Gastroesophageal sphincter (tissue), 3 donors: ENCODE data around the gene KLF15.

Experiments
- EP300 ChIP-seq: sonication (generic); formaldehyde crosslinking; IDR thresholded peaks from one replicate; pipeline ENCODE4 v1.6.1; 2017; ENCODE audit warnings: antibody characterized with exemption, mild to moderate bottlenecking
- POLR2A ChIP-seq, 2 donors: fragments of 450-650 bp; IDR thresholded peaks; one replicate each; pipeline ENCODE4 v1.6.1; 2017; ENCODE audit warnings: antibody characterized with exemption in 2 of 2, mild to moderate bottlenecking in 2 of 2, moderate library complexity in 1 of 2
- POLR2AphosphoS5 ChIP-seq: sonication (generic); formaldehyde crosslinking; IDR thresholded peaks from one replicate; pipeline ENCODE4 v1.6.1; 2017; ENCODE audit warnings: antibody characterized with exemption
- TF ChIP-seq, protein P1 (sequence below), 4 experiments: fragments of 200-600 bp in 2 of 4; fragments of 450-650 bp in 2 of 4; sonication (generic) in 1 of 4; IDR thresholded peaks; one replicate each; pipeline ENCODE4 v1.5.1; 2017 to 2019; ENCODE audit warnings: antibody characterized with exemption in 4 of 4, mild to moderate bottlenecking in 2 of 4, moderate library complexity in 2 of 4

DNA sequence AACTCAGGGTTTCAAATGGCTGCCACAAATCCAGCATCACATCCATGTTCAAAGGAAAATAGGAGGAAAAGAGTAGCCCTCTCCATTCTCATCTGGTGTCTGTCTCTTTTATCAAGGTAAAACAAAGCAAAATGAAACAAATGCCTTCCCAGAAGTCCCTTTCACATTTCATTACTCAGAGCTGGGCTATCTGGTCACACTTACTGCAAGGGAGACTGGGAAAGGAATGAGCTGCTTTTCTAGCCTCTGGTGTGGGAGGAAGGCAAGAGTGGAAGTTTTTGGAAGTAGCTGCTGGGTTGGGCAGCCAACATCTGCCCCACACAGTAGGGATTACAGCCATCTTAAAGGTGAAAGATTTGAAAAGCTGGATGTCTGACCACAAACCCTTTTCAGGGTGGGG is 51.8 kb downstream of the KLF15 start:
- TF ChIP-seq POLR2AphosphoS5 (no peak), POLR2A (IDR thresholded peaks at IDR 0.05) (no peak), EP300 (no peak)
- TF ChIP-seq, protein P1, sequence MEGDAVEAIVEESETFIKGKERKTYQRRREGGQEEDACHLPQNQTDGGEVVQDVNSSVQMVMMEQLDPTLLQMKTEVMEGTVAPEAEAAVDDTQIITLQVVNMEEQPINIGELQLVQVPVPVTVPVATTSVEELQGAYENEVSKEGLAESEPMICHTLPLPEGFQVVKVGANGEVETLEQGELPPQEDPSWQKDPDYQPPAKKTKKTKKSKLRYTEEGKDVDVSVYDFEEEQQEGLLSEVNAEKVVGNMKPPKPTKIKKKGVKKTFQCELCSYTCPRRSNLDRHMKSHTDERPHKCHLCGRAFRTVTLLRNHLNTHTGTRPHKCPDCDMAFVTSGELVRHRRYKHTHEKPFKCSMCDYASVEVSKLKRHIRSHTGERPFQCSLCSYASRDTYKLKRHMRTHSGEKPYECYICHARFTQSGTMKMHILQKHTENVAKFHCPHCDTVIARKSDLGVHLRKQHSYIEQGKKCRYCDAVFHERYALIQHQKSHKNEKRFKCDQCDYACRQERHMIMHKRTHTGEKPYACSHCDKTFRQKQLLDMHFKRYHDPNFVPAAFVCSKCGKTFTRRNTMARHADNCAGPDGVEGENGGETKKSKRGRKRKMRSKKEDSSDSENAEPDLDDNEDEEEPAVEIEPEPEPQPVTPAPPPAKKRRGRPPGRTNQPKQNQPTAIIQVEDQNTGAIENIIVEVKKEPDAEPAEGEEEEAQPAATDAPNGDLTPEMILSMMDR (IDR thresholded peaks at IDR 0.05) = no peak
